NCI-H128 (cell line): ENCODE data around the gene IER5.

Experiments
- DNase-seq: peaks from one replicate; lab custom pipeline; 2025; ENCODE audit not compliant: unreplicated experiment; lab: John Stamatoyannopoulos, UW

Gene IER5

DNA sequence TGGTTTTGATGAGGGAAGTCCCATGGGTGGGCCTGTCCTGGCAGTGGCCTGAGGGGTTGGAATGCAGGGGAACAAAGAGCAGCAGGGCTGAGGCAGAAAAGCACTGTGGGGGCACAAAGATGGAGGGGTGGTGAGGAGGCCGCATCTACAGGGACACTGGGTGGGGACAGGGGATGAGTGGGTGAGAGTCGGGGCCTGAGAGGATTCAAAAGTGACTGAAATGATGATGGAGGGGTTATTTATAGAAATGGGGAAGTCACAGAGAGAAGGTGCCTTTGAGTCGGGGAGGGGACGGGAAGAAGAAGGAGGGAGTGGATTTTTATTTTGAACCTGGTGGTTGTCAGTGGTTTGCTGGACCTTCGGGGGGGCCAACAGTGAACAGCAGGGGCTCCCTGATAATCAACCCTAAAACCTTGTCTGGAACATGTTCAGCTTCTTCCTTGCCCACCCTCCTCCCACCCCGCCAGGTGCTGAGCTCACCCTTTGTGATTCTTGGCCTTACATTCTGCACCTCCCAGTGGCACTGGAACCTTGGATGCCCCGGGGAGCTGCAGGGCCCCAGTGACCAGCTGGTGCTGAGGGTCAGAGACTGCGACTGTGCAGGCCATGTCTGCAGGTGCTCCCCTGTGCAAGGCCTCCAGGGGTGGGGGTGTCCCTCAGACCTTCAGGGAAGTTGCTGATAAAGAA, 42.9 kb downstream of the IER5 start:
- no peak for DNase-seq

DNA sequence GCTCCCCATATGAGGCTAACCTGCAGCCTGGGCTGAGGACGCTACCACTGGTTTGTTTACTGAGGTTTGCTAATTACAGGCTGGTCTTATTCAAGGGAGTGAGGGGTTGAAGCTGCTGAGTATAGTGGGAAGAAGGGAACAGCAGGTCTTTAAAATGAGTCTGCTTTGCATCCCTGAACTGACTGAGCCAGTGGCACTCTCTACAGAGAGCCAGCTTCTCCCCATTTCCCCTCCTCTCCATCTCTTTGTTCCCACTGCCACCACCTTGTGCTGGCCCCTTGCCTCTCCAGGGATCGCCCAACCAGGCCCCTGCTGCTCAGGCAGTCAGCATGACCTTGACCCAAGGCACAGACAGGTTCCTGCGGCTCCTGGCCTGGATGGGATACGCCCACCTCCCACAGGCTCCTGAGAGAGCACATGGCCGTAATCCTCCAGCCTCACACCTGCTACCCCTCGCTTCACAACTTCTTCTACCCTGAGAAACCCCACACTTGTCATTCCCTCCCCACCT, 45.0 kb downstream of the IER5 start:
- DNase-seq = no peak

DNA sequence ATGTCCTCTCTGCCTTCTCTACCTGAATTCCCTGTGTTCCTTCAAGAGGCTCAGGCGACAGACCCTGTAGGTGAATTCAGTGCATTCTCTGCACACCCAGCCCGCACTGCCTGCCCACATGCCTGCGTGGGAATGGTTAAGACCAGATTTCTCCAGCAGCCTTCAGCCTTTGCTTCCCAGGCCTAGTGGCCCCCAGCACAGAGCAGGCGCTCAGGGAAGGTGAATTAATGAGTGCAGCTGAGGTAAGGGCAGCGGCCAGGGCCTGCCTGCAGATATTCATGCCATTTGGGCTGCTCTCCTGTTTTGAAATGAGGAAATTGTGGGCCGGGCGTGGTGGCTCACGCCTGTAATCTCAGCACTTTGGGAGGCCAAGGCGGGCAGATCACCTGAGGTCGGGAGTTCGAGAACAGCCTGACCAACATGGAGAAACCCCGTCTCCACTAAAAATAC, 45.5 kb downstream of the IER5 start:
- DNase-seq = no peak

DNA sequence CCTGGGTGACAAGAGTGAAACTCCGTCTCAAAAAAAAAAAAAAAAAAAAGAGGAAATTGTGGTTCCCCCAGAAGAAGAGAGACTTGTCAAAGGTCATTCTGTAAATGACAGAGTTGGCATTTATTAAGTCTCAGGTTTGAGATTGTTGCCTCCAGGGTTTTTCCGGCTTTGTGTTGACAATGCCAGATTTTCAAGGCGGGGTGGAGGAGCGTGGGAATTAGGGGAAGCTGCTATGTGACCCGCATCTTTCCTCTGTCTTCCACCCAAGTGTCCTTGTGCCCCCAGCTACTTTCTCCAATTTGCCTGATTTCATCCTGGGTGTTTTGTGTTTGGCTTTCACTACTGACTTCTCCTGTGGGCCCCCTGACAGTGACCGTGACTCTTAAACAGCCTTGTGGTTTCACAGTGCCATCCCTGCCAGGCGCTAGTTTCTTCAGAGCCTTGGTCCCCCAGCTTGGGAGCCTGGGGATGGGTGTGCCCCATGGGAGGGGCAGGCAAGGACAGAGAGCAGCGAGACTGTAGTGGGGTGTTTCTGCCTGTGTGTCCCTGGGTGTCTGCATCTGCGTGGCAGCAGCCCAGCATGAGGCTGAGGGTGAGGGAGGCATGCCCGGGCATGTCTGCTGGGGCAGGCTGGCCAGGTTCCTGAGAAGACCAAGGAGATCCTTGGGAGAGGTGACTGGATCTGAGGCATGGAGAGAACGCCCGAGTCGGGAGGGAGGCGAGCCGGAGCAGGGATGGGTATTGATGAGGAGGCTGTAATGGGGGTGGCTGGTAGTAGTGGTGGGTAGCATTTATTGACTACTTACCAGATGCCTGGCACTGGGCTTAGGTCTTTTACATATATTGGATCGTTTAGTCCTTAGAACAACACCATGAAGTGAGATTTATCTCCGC, 46.3 kb downstream of the IER5 start:
- no peak for DNase-seq

DNA sequence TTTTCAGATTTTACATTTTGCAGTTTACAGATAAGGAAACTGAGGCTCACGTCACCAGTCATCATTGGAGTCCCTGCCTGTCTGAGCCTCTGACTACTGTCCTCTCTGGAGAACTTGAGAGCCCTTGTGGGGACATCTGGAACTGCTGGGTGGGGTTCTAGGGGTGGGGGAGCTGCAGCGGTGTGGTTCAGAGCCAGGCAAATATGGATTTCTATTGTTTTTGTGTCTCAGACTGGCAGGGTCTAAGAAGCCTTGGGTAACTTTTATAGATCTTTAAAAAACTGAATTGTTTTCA, 46.9 kb downstream of the IER5 start:
- DNase-seq = no peak

DNA sequence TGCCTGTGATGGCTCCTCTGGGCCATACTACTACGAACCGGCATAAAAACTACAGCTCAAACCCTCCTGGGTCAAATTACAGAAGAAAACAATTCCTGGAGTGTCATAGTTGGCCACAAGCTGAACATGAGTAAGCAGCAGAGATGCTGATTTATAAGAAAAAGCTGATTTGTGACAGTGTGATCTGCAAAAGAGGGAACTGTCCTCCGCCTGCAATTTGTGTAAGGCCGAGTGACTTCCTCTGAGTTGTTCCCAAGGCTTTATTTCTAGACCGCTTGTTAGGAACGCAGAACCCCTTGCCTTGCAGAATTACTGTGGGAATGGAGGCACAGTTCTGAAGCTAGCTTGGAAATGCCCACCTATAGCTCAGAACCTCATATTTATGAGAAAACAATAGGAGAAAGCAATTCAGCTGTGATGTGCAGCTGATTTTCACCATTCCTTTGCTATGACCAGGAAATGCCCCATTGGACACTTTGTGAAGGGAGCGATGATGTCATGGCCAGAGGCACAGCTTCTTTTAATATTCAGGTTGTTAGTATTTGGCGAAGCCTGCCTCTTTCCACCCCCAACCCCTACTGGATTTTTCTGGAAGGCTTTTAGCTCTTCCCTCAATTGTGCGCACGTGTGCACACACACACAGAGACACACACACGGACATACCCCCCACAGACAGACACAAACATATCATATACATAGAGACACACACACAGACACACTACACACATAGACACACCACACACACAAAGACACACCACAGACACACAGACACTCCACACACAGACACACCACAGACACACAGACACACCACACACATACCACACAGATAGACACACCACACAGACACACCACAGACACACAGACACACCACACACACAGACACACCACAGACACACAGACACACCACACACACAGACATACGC, 47.6 kb downstream of the IER5 start:
- no peak for DNase-seq

DNA sequence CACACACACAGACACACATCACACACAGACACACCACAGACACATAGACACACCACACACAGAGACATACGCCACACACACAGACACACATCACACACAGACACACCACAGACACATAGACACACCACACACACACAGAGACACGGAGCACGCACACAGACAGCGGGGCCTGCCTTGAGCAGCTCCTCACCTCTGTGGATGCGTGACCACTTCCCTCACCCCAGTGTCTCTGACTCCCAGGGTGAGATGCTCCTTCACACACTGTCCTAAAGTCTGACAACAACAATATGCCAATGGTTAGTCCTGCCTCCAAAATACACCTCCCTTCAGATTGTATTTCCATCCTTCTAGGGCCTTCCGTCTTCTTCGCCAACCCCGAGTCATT, 48.2 kb downstream of the IER5 start:
- no peak for DNase-seq

DNA sequence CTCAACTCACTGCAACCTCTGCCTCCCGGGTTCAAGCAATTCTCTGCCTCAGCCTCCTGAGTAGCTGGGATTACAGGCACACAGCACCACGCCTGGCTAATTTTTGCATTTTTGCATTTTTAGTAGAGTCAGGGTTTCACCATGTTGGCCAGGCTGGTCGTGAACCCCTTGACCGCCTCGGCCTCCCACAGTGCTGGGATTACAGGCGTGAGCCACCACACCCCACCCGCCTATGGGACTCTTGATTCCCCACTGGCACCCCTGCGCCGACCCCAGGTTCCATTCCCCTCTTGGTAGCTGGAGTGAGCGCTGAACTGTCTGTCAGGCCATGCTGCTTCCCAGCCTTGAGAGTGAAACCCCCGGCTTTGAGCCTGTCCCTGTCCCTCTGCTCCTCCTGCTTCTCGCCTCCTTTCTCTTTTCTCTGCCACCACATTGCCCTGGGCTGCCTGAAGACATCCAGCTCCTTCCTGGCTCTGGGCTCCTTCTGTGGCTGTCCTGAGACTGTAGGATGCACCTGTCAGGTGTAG, 48.8 kb downstream of the IER5 start:
- DNase-seq = no peak

DNA sequence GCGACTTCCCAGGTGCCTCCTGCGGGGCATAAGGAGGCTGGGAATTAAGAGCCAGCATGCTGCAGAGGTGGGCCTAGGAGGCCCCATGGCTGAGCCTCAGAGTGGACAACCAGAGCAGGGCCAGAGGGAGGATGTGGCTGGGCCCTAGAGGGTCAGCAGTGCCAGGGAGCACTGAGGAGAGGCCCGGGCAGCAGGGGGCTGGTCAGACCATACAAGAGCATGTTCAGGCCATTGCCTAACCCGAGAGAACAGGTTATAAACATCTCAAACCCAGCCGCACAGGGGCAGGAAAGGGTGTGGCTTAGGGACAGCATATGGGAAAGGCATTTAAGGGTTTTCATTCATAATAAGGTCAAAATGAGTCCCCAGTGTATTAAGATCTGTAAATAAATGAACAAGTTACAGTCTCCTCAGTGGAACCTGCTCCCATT, 51.1 kb downstream of the IER5 start:
- DNase-seq = no peak

DNA sequence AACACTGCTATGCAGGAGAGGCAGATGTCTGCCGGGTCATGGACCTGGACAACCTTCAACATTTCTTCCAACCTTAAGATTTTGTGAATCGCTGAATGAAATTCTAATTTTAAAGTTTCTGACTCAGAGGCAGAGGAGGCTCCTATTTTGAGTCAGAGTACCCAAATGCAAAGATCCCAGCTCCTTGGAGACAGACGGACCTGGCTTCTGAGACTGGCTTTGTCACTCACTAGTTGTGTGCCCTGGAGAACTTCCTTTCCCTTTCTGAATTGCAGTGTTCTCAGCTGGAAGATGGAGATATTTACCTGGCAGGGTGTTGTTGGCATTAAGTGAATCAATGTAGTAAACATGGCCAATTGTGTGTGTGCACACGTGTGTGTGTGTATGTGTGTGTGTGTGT, 51.9 kb downstream of the IER5 start:
- no peak for DNase-seq

DNA sequence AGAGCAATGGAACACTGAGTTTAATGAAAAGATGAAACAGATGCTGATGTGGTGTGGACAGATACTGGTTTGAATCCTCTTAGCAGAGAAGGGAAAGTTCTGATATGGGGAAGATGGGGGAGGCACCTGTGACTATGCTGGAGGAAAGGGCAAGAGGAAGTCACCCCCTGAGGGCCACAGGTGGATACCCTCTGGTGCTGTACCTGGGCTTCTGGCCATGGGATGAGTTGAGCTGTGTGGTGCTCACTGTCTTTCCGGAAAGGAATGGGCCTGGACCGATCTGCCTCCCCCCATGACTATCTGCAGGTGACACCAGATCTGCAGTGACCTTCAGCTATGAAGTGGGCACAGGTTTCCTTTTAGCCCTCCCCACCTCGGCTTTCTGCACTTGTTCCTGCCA, 52.4 kb downstream of the IER5 start:
- DNase-seq = no peak

DNA sequence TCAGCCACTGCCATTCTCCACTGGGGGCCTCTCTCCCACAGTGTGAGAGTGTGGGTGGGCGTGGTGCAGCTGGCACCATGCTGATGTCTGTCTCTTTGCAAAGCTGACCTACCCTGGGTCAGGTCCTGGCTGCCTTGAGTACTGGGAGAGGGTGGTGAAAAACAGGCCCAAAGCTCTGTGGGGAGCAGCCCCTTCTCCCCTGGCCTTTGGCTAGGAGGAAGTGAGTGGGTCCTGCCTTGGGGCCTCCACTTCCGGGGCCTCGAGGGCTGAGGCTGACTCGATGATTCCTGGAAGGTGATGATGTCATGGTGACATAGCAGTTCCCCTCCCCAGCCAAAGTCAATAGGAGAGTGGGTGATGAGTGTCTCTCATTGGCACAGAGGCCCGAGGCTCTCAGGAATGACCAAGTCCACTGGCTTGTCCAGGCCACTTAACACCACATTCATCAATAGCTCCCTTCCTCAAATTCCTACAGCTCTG, 53.0 kb downstream of the IER5 start:
- DNase-seq = no peak
